Fibroblast of villous mesenchyme (primary cell): Measurements from ENCODE around the gene BTD. TPM values are rescaled to one million over a fixed set of nuclear protein-coding genes. Genes with fewer than 3 reads are reported as not detected.
A peak's percentile ranks its signal among the peaks of the same experiment; 100 is the strongest.
"Not testable (repeated sequence)": the region's sequence is repeated elsewhere in the genome, so short reads cannot be mapped to it uniquely, and the experiment has no call there.

ENCODE experiments used
- DNase-seq: peaks from one replicate; pipeline ENCODE4 v3.0.0-alpha.2; 2010; ENCODE audit warnings: low read depth
- H3K4me3 ChIP-seq: 2 replicates; pipeline ENCODE4 v1.5.1; 2011; ENCODE audit warnings: low read depth, mild to moderate bottlenecking, low read length
- total RNA-seq: library from RNA; depleted of rRNA; stranded (reverse); fragments of >200 nt; gene quantifications from 2 replicates; pipeline ENCODE4 v1.2.3, GENCODE V29; 2012
- TF ChIP-seq, protein P1 (sequence below): IDR thresholded peaks from 2 replicates; pipeline ENCODE4 v1.5.1; 2012; ENCODE audit warnings: low read depth, mild to moderate bottlenecking, low read length; ENCODE audit not compliant: insufficient read depth

Gene BTD
- total RNA-seq, 1 donor = 34.1 TPM

DNA sequence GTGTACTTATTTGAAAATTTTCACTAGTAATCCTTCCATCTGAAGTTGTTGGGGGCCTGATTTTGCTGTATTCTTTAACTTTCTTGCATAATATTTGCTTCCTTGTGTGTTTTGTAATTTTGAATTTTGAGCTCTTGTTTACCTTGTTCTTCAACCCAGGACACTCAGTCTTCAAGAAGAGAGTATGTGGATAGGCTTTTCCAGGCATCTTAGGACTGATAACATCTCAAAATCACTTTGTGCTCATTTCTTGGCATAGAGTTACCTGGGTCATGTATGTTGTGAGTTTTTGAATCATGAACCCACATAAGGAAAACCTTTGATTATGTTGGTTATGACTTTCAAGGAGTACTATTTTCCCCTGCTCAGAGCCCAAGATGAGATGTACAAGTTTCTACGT lies 13.4 kb downstream of the BTD start:
- DNase-seq = no peak
- TF ChIP-seq, protein P1, sequence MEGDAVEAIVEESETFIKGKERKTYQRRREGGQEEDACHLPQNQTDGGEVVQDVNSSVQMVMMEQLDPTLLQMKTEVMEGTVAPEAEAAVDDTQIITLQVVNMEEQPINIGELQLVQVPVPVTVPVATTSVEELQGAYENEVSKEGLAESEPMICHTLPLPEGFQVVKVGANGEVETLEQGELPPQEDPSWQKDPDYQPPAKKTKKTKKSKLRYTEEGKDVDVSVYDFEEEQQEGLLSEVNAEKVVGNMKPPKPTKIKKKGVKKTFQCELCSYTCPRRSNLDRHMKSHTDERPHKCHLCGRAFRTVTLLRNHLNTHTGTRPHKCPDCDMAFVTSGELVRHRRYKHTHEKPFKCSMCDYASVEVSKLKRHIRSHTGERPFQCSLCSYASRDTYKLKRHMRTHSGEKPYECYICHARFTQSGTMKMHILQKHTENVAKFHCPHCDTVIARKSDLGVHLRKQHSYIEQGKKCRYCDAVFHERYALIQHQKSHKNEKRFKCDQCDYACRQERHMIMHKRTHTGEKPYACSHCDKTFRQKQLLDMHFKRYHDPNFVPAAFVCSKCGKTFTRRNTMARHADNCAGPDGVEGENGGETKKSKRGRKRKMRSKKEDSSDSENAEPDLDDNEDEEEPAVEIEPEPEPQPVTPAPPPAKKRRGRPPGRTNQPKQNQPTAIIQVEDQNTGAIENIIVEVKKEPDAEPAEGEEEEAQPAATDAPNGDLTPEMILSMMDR = no peak

DNA sequence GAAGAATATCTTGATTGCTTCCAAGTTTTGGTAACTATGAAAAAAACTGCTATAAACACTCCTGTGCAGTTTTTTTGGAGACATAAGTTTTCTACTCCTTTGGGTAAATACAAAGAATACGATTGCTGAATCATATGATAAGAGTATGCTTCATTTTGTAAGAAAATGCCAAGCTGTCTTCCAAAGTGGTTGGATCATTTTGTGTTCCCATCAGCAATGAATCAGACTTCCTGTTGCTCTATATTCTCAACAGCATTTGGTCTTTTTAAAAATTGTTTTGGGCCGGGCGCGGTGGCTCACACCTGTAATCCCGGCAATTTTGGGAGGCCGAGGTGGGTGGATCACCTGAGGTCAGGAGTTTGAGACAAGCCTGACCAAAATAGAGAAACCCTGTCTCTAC lies 14.5 kb downstream of the BTD start:
- peak; percentile 40 for DNase-seq
- H3K4me3 ChIP-seq = no peak overlapping the region
- TF ChIP-seq, protein P1 = no peak

More for the DNA sequence above, 13.4 kb downstream of the BTD start:
- no peak overlapping the region for H3K4me3 ChIP-seq

DNA sequence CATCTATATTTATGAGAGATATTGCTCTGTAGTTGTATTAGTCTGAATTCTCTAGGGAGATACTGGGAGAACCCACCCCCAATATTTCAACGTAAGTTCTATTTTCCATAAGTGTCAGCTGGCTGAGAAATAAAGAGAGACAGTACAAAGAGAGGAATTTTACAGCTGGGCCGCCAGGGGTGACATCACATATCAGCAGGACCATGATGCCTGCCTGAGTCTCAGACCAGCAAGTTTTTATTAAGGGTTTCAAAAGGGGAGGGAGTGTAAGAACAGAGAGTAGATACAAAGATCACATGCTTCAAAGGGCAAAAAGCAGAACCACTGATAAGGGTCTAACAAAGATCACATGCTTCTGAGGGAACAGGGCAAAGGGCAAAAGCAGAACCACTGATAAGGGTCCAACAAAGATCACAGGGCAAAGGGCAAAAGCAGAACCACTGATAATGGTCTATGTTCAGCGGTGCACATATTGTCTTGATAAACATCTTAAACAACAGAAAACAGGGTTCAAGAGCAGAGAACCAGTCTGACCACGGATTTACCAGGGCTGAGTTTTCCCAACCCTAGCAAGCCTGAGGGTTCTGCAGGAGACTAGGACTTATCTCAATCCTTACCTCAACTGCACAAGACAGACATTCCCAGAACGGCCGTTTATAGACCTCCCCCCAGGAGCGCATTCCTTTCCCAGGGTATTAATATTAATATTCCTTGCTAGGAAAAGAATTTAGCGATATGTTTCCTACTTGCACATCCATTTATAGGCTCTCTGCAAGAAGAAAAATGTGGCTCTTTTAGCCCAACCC lies 18.3 kb downstream of the BTD start:
- not testable (repeated sequence) for DNase-seq, H3K4me3 ChIP-seq

DNA sequence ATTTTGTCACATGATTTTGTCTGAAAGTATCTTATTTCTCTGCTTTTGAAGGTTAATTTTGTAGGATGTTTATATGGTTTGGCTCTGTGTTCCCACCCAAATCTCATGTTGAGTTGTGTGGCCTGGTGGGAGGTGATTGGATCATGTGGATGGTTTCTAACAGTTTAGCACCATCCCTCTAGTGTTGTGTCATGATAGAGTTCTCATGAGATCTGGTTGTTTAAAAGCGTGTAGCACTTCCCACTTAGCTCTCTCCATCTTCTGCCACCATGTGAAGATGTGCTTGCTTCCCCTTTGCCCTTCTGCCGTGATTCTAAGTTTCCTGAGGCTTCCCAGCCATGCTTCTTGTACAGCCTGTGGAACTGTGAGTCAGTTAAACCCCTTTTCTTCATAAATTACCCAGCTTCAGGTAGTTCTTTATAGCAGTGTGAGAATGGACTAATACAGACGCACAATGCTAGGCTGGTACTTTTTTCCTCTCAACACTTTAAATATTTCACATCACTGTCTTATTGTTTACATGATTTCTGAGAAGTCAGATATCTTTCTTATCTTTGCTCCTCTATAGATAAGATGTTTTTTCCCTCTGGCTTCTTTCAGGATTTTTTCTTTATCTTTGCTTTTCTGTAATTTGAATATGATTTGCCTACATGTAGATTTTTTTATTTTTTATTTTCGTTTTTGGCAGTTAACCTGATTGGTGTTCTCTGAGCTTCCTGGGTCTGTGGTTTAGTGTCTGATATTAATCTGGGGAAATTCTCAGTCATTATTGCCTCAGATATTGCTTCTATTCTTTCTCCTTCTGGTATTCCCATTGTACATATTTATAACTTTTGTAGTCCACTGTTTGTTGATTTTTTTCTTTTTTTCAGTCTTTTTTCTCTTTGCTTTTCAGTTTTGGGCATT lies 22.2 kb downstream of the BTD start:
- no peak for DNase-seq
- no peak overlapping the region for H3K4me3 ChIP-seq
- TF ChIP-seq, protein P1 = no peak

DNA sequence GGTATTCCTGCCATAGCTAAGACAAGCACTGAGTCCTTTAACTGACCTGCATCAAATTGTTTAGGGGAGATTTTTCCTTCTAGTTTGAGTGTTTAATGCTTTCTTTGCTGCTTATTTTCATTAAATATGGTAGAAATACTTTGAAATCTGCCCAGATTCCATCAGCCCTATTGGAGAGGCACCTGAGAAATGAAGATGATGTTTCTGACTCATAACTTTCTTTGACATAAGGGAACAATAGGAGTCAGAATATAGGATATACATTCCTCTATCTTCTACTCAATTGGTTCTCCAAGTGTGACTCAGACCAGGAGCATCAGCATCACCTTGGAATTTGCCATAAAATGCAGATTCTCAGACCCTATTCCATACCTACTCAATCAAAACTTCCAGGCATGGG lies 27.4 kb downstream of the BTD start:
- DNase-seq = no peak
- no peak overlapping the region for H3K4me3 ChIP-seq
- TF ChIP-seq, protein P1 = no peak

DNA sequence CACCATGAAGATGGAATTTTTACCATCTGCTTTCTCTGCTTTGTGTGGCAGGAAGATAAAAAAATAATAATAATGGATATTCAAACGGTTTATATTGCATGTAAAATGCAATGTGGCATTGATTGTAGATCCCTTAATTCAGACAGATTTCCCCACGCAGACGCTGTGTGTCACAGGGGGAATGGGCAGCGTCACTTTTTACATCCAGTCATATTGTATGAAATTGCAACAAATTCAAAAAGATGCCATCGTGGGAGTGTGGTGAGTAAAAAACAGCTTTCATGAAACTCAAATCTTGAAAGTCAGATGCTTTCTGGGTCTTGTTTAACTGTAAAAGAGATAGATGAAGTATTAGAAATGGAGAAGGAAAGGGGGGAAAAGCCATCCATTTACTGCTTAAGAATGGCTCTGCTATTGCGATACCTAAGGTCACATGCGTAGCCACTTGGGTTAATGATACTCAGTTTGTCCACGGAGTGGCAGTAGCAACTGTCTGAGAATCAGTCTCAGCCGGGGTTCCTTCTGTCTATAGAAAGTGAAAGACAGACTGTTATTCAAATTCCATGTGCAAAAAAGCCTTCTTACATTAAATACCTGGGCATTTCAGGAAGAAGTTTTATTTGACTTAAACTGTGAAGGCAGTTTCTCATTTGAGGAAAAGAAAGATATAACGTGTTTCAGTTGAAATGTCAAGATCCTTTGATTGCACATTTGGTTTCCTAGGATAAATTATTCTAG lies 28.5 kb downstream of the BTD start:
- TF ChIP-seq, protein P1 = peak; percentile 75
- peak; percentile 93 for DNase-seq
- H3K4me3 ChIP-seq = peak overlapping the region; percentile 37
